Panc1 (cell line): ENCODE results near the gene EGFR.

Experiments
- CTCF ChIP-seq: fragments of 450-650 bp; IDR thresholded peaks from 2 replicates; pipeline ENCODE4 v1.5.1; 2017; ENCODE audit warnings: mild to moderate bottlenecking
- POLR2AphosphoS5 ChIP-seq: IDR thresholded peaks from 2 replicates; pipeline ENCODE4 v1.6.1; 2012; ENCODE audit warnings: mild to moderate bottlenecking, low read depth, low read length, moderate library complexity
- REST ChIP-seq, 2 experiments: IDR thresholded peaks; 2 replicates each; pipeline ENCODE4 v1.6.1; 2011 to 2012; ENCODE audit warnings: low read depth in 2 of 2, control low read depth in 1 of 2, low read length in 1 of 2, mild to moderate bottlenecking in 1 of 2, moderate library complexity in 1 of 2; ENCODE audit not compliant: insufficient read depth in 1 of 2
- SIN3A ChIP-seq: IDR thresholded peaks from 2 replicates; pipeline ENCODE4 v1.6.1; 2012; ENCODE audit warnings: low read depth, mild to moderate bottlenecking, low read length, moderate library complexity, borderline replicate concordance; ENCODE audit not compliant: insufficient read depth
- TCF7L2 ChIP-seq: IDR thresholded peaks from 2 replicates; pipeline ENCODE4 v1.6.1; 2011; ENCODE audit warnings: mild to moderate bottlenecking, low read depth, low read length, inconsistent platforms

GRCh38 chr7:55241958-55242357 lies 223.1 kb downstream of the EGFR start:
- TF ChIP-seq CTCF, result no peak
- no peak for TF ChIP-seq POLR2AphosphoS5
- no peak for TF ChIP-seq TCF7L2
- no peak for TF ChIP-seq REST (IDR thresholded peaks at IDR 0.05; ENCODE audit: insufficient read depth in 1 of 2, low read depth in 2 of 2, low read length in 1 of 2)
- no peak for TF ChIP-seq SIN3A
